ENCODE data around the gene DAPP1.
"Not testable (repeated sequence)": the region's sequence is repeated elsewhere in the genome, so short reads cannot be mapped to it uniquely, and the experiment has no call there.

Gene DAPP1

GRCh38 chr4:99816545-99817308 lies at the start of gene DAPP1:
Gene DAPP1 (plus strand): TSS chr4:99816827. CDS start chr4:99816914, 87 bp downstream.
- DNase-seq = peak; percentile 18 to 29

GRCh38 chr4:99770842-99771241 lies 45.8 kb upstream of the DAPP1 start:
- not testable (repeated sequence) for DNase-seq

DNA sequence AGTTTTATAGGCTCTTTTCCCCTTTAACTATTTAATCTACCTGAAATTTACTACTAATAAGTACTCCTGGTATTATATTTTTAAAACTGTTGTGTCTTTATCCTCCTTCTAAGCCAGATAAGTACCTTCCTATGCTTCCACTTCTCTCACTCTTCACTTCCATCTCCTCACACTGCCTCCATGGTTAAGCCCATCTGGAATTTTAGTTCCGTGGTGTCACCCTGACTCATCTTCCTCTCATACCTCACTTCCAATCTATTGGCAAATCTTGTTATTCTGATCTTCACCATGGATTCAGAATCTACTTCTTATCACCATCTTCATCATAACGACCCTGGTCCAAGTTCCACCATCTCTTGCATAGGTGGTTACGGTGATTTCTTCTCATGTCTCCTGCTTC lies 32.7 kb upstream of the DAPP1 start:
- no peak for DNase-seq

DNA sequence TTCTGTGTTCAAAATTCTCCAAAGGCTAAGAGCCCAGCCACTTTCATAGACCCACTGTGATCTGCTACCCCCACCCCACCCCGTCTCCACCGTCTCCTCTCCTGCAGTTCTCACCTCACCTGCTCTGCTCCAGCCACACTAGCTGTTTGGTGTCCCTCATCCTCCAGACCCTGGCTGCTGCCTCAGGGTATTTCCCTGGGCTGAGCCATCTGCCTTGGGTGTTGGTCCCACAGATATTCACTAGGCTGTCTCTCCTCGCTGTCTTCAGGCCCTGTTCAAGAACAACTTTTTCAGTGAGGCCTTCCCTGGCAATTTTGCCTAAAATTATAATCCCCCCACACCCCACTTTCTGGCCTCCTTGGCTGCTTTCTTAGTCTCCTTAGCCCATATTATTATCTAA lies 31.8 kb upstream of the DAPP1 start:
- DNase-seq = no peak

- DNase-seq = no peak
Observed at GRCh38 chr4:99790796-99791617, 25.6 kb upstream of the DAPP1 start.

DNA sequence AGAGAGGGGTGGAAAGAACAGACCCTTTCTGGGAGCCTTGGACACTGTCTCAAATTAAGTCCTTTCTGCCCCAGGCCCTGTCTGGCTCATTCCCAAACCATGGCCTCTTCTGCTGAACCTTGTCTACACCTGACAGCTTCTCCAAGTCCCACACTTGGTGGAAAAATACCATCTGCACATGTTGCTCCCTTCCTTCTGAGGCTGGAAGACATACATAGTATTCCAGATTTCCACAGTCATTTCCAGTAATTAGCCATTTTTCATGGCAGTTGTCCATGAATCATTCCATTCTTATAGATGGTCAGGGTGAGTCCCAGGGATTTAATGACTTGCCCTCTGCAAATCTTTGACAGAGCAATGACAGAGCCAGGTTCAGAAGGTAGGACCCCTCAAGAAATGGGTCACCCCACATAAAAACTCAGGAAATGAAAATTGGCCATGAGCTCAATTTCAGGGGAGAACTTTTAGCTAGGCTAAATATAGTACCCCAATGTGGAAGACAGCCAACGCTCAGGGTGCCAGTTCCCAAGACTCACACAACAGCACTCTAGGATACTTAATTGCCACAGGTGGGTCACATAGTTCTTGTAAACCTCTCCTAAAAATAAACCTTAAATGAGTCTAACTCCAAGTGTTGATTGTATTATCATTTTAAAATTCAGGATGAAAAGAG lies 16.2 kb upstream of the DAPP1 start:
- DNase-seq = no peak

- no peak for DNase-seq
Observed at GRCh38 chr4:99801005-99801699, 15.5 kb upstream of the DAPP1 start.

DNA sequence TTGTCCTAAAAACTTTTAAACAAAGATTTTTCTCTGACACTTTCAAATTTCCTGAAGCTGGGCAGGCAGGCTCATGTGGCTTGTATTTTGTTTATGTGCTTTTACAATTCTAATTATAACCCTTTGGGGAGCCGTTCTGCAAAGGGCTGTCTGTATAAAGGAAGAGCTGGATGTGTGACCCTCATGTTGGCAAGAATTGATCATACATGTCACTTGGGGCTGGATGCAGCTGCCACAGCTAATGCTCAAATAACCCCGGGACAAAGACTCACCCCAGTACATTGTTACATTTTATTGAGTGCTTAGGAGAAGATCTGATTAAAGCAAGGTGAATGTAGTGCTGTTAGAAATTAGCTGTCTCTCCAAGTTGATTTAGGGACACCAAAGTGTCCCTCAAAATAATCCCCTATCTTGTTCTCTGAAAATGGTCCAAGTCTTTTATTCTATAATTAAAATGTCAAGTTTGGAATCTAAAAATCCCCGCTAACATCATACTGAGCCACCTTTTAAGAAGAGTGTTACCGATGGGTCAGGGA lies 13.0 kb upstream of the DAPP1 start:
- DNase-seq = no peak

- DNase-seq = no peak
Observed at GRCh38 chr4:99806545-99806944, 10.1 kb upstream of the DAPP1 start.

- no peak for DNase-seq
Observed at GRCh38 chr4:99807666-99808065, 9.0 kb upstream of the DAPP1 start.

DNA sequence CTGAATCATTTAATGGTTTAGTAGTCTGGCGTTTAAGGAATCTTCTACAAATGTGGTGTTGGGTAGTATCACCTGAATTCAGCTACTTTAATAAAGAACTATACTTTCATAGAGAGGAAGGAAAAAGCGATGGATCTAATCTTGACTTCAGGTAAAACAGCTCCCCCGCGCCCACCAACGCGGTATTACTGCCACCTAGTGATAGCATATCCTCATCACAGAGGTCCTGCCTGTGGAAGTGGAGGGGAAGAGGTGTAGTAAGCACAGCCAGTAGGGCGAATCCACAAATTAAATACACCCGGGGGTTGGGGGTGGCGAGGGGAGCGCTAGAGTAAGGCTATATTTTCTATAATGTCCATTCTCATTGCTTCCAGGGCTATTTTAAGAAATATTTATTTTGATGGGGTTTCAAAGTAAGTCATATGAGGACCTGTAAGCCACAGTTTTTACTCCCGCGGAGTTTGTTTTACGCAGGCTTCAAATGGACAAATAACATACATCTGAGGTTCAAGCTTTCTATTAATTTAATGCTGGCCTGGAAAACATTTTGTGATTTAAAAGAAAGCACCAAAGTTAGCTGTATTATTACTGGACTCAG lies 8.3 kb upstream of the DAPP1 start:
- DNase-seq = peak; percentile 72 to 86

DNA sequence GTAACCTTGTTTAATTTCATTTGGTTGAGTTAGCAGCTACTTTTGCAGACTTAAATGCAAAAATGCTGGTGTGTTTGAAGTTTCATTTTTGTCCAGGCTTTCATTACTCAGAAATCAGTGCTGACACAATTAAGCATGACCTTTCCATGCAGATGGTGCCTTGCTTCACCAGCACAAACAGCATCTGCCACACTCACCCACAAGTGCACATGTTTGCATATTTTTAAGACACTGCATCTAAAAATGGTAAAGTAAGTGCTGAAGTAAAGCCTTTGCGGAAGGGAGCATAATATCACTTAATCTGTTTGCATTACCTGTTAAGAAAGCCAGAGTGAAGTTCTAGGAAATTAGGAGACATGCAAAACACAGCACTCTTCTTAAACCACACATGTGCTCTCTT lies 7.3 kb upstream of the DAPP1 start:
- DNase-seq = no peak

GRCh38 chr4:99810536-99810935 lies 6.1 kb upstream of the DAPP1 start:
- DNase-seq = no peak

- DNase-seq = no peak
Observed at GRCh38 chr4:99811117-99811516, 5.5 kb upstream of the DAPP1 start.

GRCh38 chr4:99811850-99812249 lies 4.8 kb upstream of the DAPP1 start:
- peak; percentile 75 to 93 for DNase-seq

GRCh38 chr4:99815597-99816011 lies 1.0 kb upstream of the DAPP1 start:
- no peak for DNase-seq

GRCh38 chr4:99817309-99817890 lies 773 bp downstream of the DAPP1 start:
- DNase-seq = peak; percentile 44 to 61

GRCh38 chr4:99818661-99819060 lies 2.0 kb downstream of the DAPP1 start:
- no peak for DNase-seq

DNA sequence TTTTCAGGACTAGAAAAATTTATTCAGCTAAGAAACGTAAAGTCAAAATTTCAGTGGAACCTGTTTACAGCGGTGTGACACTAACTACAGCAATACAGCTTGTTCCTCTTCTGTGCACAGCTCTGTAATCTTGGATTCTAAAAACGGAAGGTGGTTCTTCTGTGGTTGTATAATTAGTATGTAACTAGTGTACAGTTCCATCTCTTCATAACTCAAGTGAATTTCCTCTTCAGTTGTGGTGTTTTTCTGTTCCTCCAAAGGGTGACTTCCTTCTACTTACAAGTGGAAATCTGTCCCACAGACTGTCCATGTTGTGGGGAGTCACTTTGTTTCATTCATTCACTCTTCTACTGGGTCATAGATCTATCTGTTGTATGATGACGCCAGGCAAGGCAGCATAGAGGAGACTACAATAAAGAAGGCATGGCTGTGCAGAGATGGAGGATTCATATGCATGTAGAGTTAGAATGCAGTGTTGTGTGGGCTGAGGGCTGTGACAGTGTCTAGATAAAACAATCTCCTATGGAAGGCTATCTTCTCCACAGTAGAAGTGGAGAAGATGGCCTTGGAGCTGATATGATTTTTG lies 5.4 kb downstream of the DAPP1 start:
- DNase-seq = peak; percentile 84 to 92

- no peak for DNase-seq
Observed at GRCh38 chr4:99822734-99823133, 6.1 kb downstream of the DAPP1 start.

DNA sequence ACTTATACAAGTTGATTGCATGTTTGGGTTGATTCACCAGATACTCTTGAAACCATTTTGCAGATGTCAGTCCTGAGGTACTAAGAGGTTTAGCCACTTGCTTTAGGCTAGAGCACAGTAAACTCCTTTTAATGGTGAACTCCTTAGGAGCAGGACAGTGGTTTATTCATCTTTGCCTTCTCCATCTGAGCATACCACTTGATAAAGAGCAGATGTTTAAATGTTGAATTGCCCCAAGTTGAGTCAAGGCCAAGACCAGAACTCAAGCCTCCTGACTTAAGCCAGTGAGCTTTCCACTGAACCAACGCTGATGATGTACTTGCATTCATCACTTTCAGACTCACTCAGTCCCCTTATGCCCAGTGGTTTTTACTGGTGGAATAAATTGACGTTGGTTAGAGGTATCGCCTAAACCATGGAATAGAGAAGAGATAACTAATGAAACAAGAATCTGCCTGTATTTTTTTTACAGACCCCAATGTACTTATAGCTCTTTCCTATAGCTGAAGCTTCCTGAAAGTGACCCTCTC lies 7.5 kb downstream of the DAPP1 start:
- DNase-seq = no peak
